Mesothelial cell of epicardium (in vitro differentiated cells): ENCODE data around the gene PSMG3. TPM values are rescaled to one million over a fixed set of nuclear protein-coding genes. Genes with fewer than 3 reads are reported as not detected.

Source experiments
- DNase-seq, 2 experiments: peaks; one replicate each; pipeline ENCODE4 v3.0.0; 2021; ENCODE audit warnings: low spot score in 2 of 2; ENCODE audit not compliant: unreplicated experiment in 2 of 2
- H3K27ac Mint-ChIP-seq: 2 replicates; pipeline ENCODE4 v1.8.0; 2021; ENCODE audit warnings: mixed read lengths
- H3K27me3 Mint-ChIP-seq: 2 replicates; pipeline ENCODE4 v1.8.0; 2021; ENCODE audit warnings: low read depth, mixed read lengths
- H3K36me3 Mint-ChIP-seq: 2 replicates; pipeline ENCODE4 v1.8.0; 2021; ENCODE audit warnings: mixed read lengths
- H3K4me1 Mint-ChIP-seq: 2 replicates; pipeline ENCODE4 v1.8.0; 2021; ENCODE audit warnings: mixed read lengths
- H3K4me3 Mint-ChIP-seq: 2 replicates; pipeline ENCODE4 v1.8.0; 2021; ENCODE audit warnings: mild to moderate bottlenecking, moderate library complexity, mixed read lengths
- H3K9me3 Mint-ChIP-seq: 2 replicates; pipeline ENCODE4 v1.8.0; 2021; ENCODE audit warnings: mixed read lengths
- CTCF ChIP-seq: fragments of 200-600 bp; sonication (generic); IDR thresholded peaks from one replicate; pipeline ENCODE4 v1.5.0; 2021; ENCODE audit warnings: antibody characterized with exemption; ENCODE audit not compliant: unreplicated experiment
- total RNA-seq: library from RNA; stranded (reverse); gene quantifications from 3 replicates; pipeline ENCODE4 v1.2.1, GENCODE V29; 2021

The PSMG3 gene
- total RNA-seq, 1 donor from 2014 or later, result 31.0 TPM

GRCh38 chr7:1596181-1597043 is 26.6 kb upstream of the PSMG3 start:
- no peak for DNase-seq
- Mint-ChIP-seq H3K27ac (no peak overlapping the region), H3K9me3 (no peaks in the 10 kb centered on the region), H3K27me3 (peaks cover 29% of the 10 kb centered on the region), H3K36me3 (no peaks in the 10 kb centered on the region), H3K4me1 (peaks cover 2% of the 10 kb centered on the region), H3K4me3 (no peak overlapping the region)
- no peak for TF ChIP-seq CTCF

- no peaks in the 10 kb centered on the region for H3K36me3 Mint-ChIP-seq
- H3K27me3 Mint-ChIP-seq, result peaks cover 31% of the 10 kb centered on the region
- H3K27ac Mint-ChIP-seq, result no peak overlapping the region
- H3K4me1 Mint-ChIP-seq, result peaks cover 2% of the 10 kb centered on the region
- H3K4me3 Mint-ChIP-seq, result no peak overlapping the region
- no peak for TF ChIP-seq CTCF
- H3K9me3 Mint-ChIP-seq, result no peaks in the 10 kb centered on the region
- no peak for DNase-seq
These were observed 25.8 kb upstream of the PSMG3 start for GRCh38 chr7:1595636-1596035.

- DNase-seq, result no peak
- TF ChIP-seq CTCF, result no peak
- Mint-ChIP-seq H3K36me3 (no peaks in the 10 kb centered on the region), H3K27ac (no peak overlapping the region), H3K4me1 (peaks cover 2% of the 10 kb centered on the region), H3K9me3 (no peaks in the 10 kb centered on the region), H3K27me3 (peaks cover 36% of the 10 kb centered on the region), H3K4me3 (no peak overlapping the region)
These were observed 25.2 kb upstream of the PSMG3 start for GRCh38 chr7:1595027-1595426.

- Mint-ChIP-seq H3K36me3 (no peaks in the 10 kb centered on the region), H3K4me3 (no peak overlapping the region), H3K4me1 (peaks cover 2% of the 10 kb centered on the region), H3K9me3 (peaks cover 4% of the 10 kb centered on the region), H3K27me3 (peaks cover 37% of the 10 kb centered on the region), H3K27ac (no peak overlapping the region)
- DNase-seq, result no peak
- TF ChIP-seq CTCF, result no peak
These were observed 24.1 kb upstream of the PSMG3 start for GRCh38 chr7:1593904-1594421.

GRCh38 chr7:1593091-1593866 is 23.4 kb upstream of the PSMG3 start:
- Mint-ChIP-seq H3K4me3 (no peak overlapping the region), H3K27me3 (peaks cover 37% of the 10 kb centered on the region), H3K4me1 (peaks cover 2% of the 10 kb centered on the region), H3K27ac (no peak overlapping the region), H3K9me3 (peaks cover 5% of the 10 kb centered on the region), H3K36me3 (no peaks in the 10 kb centered on the region)
- no peak for TF ChIP-seq CTCF
- DNase-seq, result no peak
